HepG2 (cell line): ENCODE results near the gene GNA15. TPM values are rescaled to one million over a fixed set of nuclear protein-coding genes. Genes with fewer than 3 reads are reported as not detected.

ENCODE experiments used
- ATAC-seq: fragments of 200-7000 bp; cut with Tn5 transposase; 3 replicates; pipeline ENCODE4 v1.9.1; 2020; ENCODE audit warnings: mild to moderate bottlenecking, moderate library complexity
- BruUV-seq: library from RNA; stranded (reverse); fragments of 400-500 nt; replicated peaks from 2 replicates; lab custom pipeline; 2021; lab: Mats Ljungman, UMichigan
- CTCF ChIA-PET: fragments of 300-600 bp; formaldehyde crosslinking; extraction: SDS; loops from one replicate; lab custom pipeline; 2021; ENCODE audit warnings: low total read pairs, inconsistent platforms, low intra/inter-chr PET ratio; lab: Yijun Ruan, JAX
- POLR2A ChIA-PET: fragments of 350-600 bp; sonication (Branson Sonifier 250); formaldehyde crosslinking; loops from one replicate; lab custom pipeline; 2020; ENCODE audit warnings: antibody characterized with exemption, inconsistent platforms; lab: Yijun Ruan, JAX
- DNase-seq: peaks from one replicate; pipeline ENCODE4 v3.0.0-alpha.2; 2015; ENCODE audit warnings: low spot score
- FAIRE-seq: peaks from 3 replicates; lab custom pipeline; 2011; peaks lifted over from hg19 to GRCh38; lab: Jason Lieb, UNC
- H2AFZ ChIP-seq: one replicate; pipeline ENCODE4 v1.6.1; 2011; ENCODE audit warnings: low read length, inconsistent platforms
- H3K27ac ChIP-seq: fragments of 300-600 bp; 3 replicates; pipeline ENCODE4 v1.8.0; 2011; ENCODE audit warnings: mixed run types, mild to moderate bottlenecking, mixed read lengths, low read length, inconsistent platforms; ENCODE audit not compliant: insufficient read depth; ENCODE audit errors: extremely low read length
- H3K27me3 ChIP-seq, 2 experiments: fragments of 200-600 bp in 1 of 2; 2 replicates in 1 of 2; 3 replicates in 1 of 2; pipeline versions ENCODE4 v1.6.0 to v1.8.0; 2011; ENCODE audit warnings: low read length in 2 of 2, mild to moderate bottlenecking in 2 of 2, moderate library complexity in 2 of 2, inconsistent platforms in 1 of 2; ENCODE audit not compliant: insufficient read depth in 2 of 2, control insufficient read depth in 1 of 2
- H3K36me3 ChIP-seq, 2 experiments: fragments of 200-600 bp in 1 of 2; replicated peaks in 1 of 2; 2 replicates in 1 of 2; 3 replicates in 1 of 2; pipeline versions ENCODE4 v1.5.1 to v1.8.0; 2011; ENCODE audit warnings: low read length in 2 of 2, inconsistent platforms in 1 of 2; ENCODE audit not compliant: insufficient read depth in 2 of 2, control insufficient read depth in 1 of 2
- H3K4me1 ChIP-seq: 2 replicates; pipeline ENCODE4 v1.5.1; 2012; ENCODE audit warnings: low read length, inconsistent platforms; ENCODE audit not compliant: insufficient read depth
- H3K4me2 ChIP-seq: 2 replicates; pipeline ENCODE4 v1.6.0; 2011; ENCODE audit warnings: low read depth, low read length, inconsistent platforms
- H3K4me3 ChIP-seq, 3 experiments: fragments of 200-600 bp in 1 of 3; sonication (generic), shearing (Covaris generic) in 1 of 3; replicated peaks in 1 of 3; 2 replicates each; pipeline ENCODE4 v1.5.1; 2011 to 2016; ENCODE audit warnings: low read length in 3 of 3, inconsistent platforms in 2 of 3, low read depth in 2 of 3, mild to moderate bottlenecking in 2 of 3, control low read depth in 1 of 3, mixed read lengths in 1 of 3; ENCODE audit not compliant: insufficient read depth in 1 of 3
- H3K79me2 ChIP-seq: one replicate; pipeline ENCODE4 v1.6.1; 2011; ENCODE audit warnings: low read length, inconsistent platforms; ENCODE audit not compliant: insufficient read depth
- H3K9ac ChIP-seq: 2 replicates; pipeline ENCODE4 v1.6.0; 2011; ENCODE audit warnings: mild to moderate bottlenecking, low read depth, low read length, inconsistent platforms; ENCODE audit not compliant: insufficient read depth
- H3K9me3 ChIP-seq: 2 replicates; pipeline ENCODE4 v1.5.1; 2012; ENCODE audit warnings: mild to moderate bottlenecking, low read length
- H4K20me1 ChIP-seq: 2 replicates; pipeline ENCODE4 v1.6.0; 2011; ENCODE audit warnings: inconsistent platforms, mild to moderate bottlenecking, low read length, moderate library complexity; ENCODE audit not compliant: insufficient read depth
- AKNA ChIP-seq: sonication (generic); formaldehyde crosslinking; IDR thresholded peaks from 2 replicates; pipeline ENCODE4 v1.4.0; 2020; ENCODE audit warnings: missing genetic modification reagents, borderline replicate concordance
- FOXO1 ChIP-seq: sonication (generic); formaldehyde crosslinking; IDR thresholded peaks from 2 replicates; pipeline ENCODE4 v1.4.0; 2020; ENCODE audit warnings: missing genetic modification reagents
- SAP130 ChIP-seq: IDR thresholded peaks from 2 replicates; pipeline ENCODE4 v1.6.1; 2016; ENCODE audit warnings: low read depth
- STAT5B ChIP-seq: sonication (generic); formaldehyde crosslinking; IDR thresholded peaks from 2 replicates; pipeline ENCODE4 v1.4.0; 2020; ENCODE audit warnings: missing genetic modification reagents
- TCF12 ChIP-seq, 2 experiments: fragments of 450-650 bp in 1 of 2; sonication (generic) in 1 of 2; formaldehyde crosslinking in 1 of 2; IDR thresholded peaks; 2 replicates each; pipeline versions ENCODE4 v1.6.1 to v1.8.0; 2017 to 2022; ENCODE audit warnings: antibody characterized with exemption in 1 of 2, mild to moderate bottlenecking in 1 of 2, missing genetic modification reagents in 1 of 2, moderate library complexity in 1 of 2
- ZFP1 ChIP-seq: IDR thresholded peaks from 2 replicates; pipeline ENCODE4 v1.6.1; 2016
- ZKSCAN1 ChIP-seq: fragments of 150-350 bp; IDR thresholded peaks from 2 replicates; pipeline ENCODE4 v1.6.1; 2014; ENCODE audit warnings: low read length
- ZNF20 ChIP-seq: sonication (generic); formaldehyde crosslinking; IDR thresholded peaks from 2 replicates; pipeline ENCODE4 v1.4.0; 2020; ENCODE audit warnings: mild to moderate bottlenecking, moderate library complexity, missing genetic modification reagents
- ZNF205 ChIP-seq: IDR thresholded peaks from 2 replicates; pipeline ENCODE4 v1.6.1; 2018; ENCODE audit warnings: missing biosample characterization, missing genetic modification reagents
- ZNF225 ChIP-seq: sonication (generic); formaldehyde crosslinking; IDR thresholded peaks from 2 replicates; pipeline ENCODE4 v1.4.0; 2020; ENCODE audit warnings: mild to moderate bottlenecking, missing genetic modification reagents
- ZNF75D ChIP-seq: sonication (generic); formaldehyde crosslinking; IDR thresholded peaks from 2 replicates; pipeline ENCODE4 v1.8.1; 2023; ENCODE audit warnings: missing genetic modification reagents, mild to moderate bottlenecking, borderline replicate concordance
- ZSCAN20 ChIP-seq: sonication (generic); formaldehyde crosslinking; IDR thresholded peaks from 2 replicates; pipeline ENCODE4 v1.4.0; 2020; ENCODE audit warnings: missing genetic modification reagents, mild to moderate bottlenecking, borderline replicate concordance
- WGBS: methylation state at CpG from one replicate; pipeline ENCODE4 v1.1.6; 2017; ENCODE audit warnings: low lambda C conversion rate; 5-methylcytosine and 5-hydroxymethylcytosine counted together
- in situ Hi-C: cut with HindIII; loops from 2 replicates; pipeline ENCODE4 v1.10.0; 2017; ENCODE audit warnings: low pct_unique_long_range_greater_than_20kb; ENCODE audit not compliant: extremely low pct_ligation_motif_present
- intact Hi-C: fragments of 100-400 bp; cut with micrococcal nuclease; formaldehyde crosslinking; loops from one replicate; pipeline ENCODE4 v1.10.0; 2022; ENCODE audit not compliant: unreplicated experiment
- polyA plus RNA-seq, 8 experiments: library from polyadenylated mRNA; depleted of rRNA in 3 of 8; stranded (reverse) in 7 of 8; unstranded in 1 of 8; fragments of >200 nt; fragmentation: Illumina TruSeq in 4 of 8; extraction: Trizol in 4 of 8; gene quantifications; 2 replicates each; pipeline versions ENCODE4 v1.2.1 to v1.2.3, GENCODE V29; 2011 to 2016; ENCODE audit warnings: low read depth in 4 of 8, missing spikeins in 1 of 8, mixed read lengths in 1 of 8; ENCODE audit not compliant: insufficient read depth in 1 of 8
- total RNA-seq, 5 experiments: library from RNA; depleted of rRNA; stranded (reverse); fragments of >200 nt; fragmentation: Illumina TruSeq; extraction: Trizol; gene quantifications; 2 replicates each; pipeline ENCODE4 v1.2.3, GENCODE V29; 2016; ENCODE audit warnings: low read depth in 1 of 5

Gene GNA15
- total and polyA plus RNA-seq, 2 of the 13 experiments (the other 11 are each of a cell fraction or from before 2014, with no cell fraction given), result not detected

GRCh38 chr19:3112375-3113099 lies 23.3 kb upstream of the GNA15 start:
- TF ChIP-seq FOXO1 (CRISPR knock-in tag), result no peak
- BruUV-seq, result no TSS peak
- Histone ChIP-seq H3K36me3 (peaks cover 6 to 27% of the 10 kb centered on the region in 2 experiments; a peak in 3 of 5 replicates), H3K4me3 (no peak overlapping the region), H3K9me3 (no peaks in the 10 kb centered on the region), H3K9ac (no peak overlapping the region), H3K4me2 (no peak overlapping the region), H4K20me1 (peaks cover 18% of the 10 kb centered on the region; the same call in 1 of the 2 replicates), H2AFZ (no peak overlapping the region), H3K27ac (no peak overlapping the region), H3K4me1 (peaks cover 12% of the 10 kb centered on the region), H3K79me2 (peaks cover 19% of the 10 kb centered on the region), H3K27me3 (no peaks in the 10 kb centered on the region)
- in situ Hi-C loops (no loop called here), intact Hi-C loops (no loop called here)
- no peak for DNase-seq
- no peak for ATAC-seq
- no peak for FAIRE-seq
- 98% methylated on average over 29 of the region's 38 CpGs for WGBS
- ChIA-PET CTCF (no interaction called here), POLR2A (no interaction called here)

GRCh38 chr19:3113100-3114017 lies 22.5 kb upstream of the GNA15 start:
- intact Hi-C loops, result no loop called here
- Histone ChIP-seq H3K9ac (no peak overlapping the region), H3K4me2 (no peak overlapping the region), H3K27ac (no peak overlapping the region), H3K27me3 (no peaks in the 10 kb centered on the region), H3K4me1 (peaks cover 4% of the 10 kb centered on the region), H3K79me2 (peaks cover 18% of the 10 kb centered on the region), H3K36me3 (peaks cover 8 to 27% of the 10 kb centered on the region in 2 experiments; a peak in 3 of 5 replicates), H2AFZ (no peak overlapping the region), H4K20me1 (peaks cover 14% of the 10 kb centered on the region; the same call in 1 of the 2 replicates), H3K4me3 (no peak overlapping the region), H3K9me3 (no peaks in the 10 kb centered on the region)
- 95% methylated on average over 22 of the region's 59 CpGs for WGBS
- DNase-seq, result no peak
- ChIA-PET CTCF (no interaction called here), POLR2A (no interaction called here)
- no TSS peak for BruUV-seq
- no peak for FAIRE-seq
- ATAC-seq, result no peak
- in situ Hi-C loops, result no loop called here
- TF ChIP-seq ZNF205 (CRISPR knock-in tag) (no peak), SAP130 (no peak), AKNA (CRISPR knock-in tag) (no peak), ZNF225 (CRISPR knock-in tag) (no peak), TCF12 (IDR thresholded peaks at IDR 0.05) (no peak), TCF12 (CRISPR knock-in tag; IDR thresholded peaks at IDR 0.05) (no peak), ZSCAN20 (CRISPR knock-in tag) (no peak), STAT5B (no peak), ZFP1 (no peak), ZNF75D (CRISPR knock-in tag) (no peak), ZKSCAN1 (no peak), ZNF20 (CRISPR knock-in tag) (no peak)
